Measurements from ENCODE around the gene SPRED2.

SPRED2 gene

GRCh38 chr2:65443509-65444186, 11.2 kb upstream of the SPRED2 start:
- DNase-seq (ENCODE audit: extremely low spot score, insufficient read length, low read depth) (no peak), FAIRE-seq (no peak)

- DNase-seq (ENCODE audit: extremely low spot score, insufficient read length, low read depth) (no peak), FAIRE-seq (no peak)
Measured at GRCh38 chr2:65442420-65443020, 10.1 kb upstream of the SPRED2 start.

- DNase-seq (ENCODE audit: extremely low spot score, insufficient read length, low read depth) (no peak), FAIRE-seq (no peak)
Measured at GRCh38 chr2:65438137-65438899, 5.9 kb upstream of the SPRED2 start.

GRCh38 chr2:65437392-65438135, 5.2 kb upstream of the SPRED2 start:
- DNase-seq (ENCODE audit: extremely low spot score, insufficient read length, low read depth) (no peak), FAIRE-seq (no peak)

- FAIRE-seq (peak; percentile 95), DNase-seq (ENCODE audit: extremely low spot score, insufficient read length, low read depth) (peak; percentile 74)
Measured at GRCh38 chr2:65436824-65437221, 4.4 kb upstream of the SPRED2 start.

- DNase-seq (ENCODE audit: extremely low spot score, insufficient read length, low read depth) (no peak), FAIRE-seq (peak; percentile 62)
Measured at GRCh38 chr2:65436169-65436823, 3.9 kb upstream of the SPRED2 start.

GRCh38 chr2:65435625-65436168, 3.3 kb upstream of the SPRED2 start:
- no peak for FAIRE-seq
- no peak for DNase-seq (ENCODE audit: extremely low spot score, insufficient read length, low read depth)

- FAIRE-seq = no peak
- no peak for DNase-seq (ENCODE audit: extremely low spot score, insufficient read length, low read depth)
Measured at GRCh38 chr2:65434592-65435241, 2.3 kb upstream of the SPRED2 start.

- no peak for DNase-seq (ENCODE audit: extremely low spot score, insufficient read length, low read depth)
- peak; percentile 56 for FAIRE-seq
Measured at GRCh38 chr2:65431421-65432226, 775 bp downstream of the SPRED2 start.

GRCh38 chr2:65430603-65431420, 1.6 kb downstream of the SPRED2 start:
- FAIRE-seq (no peak), DNase-seq (ENCODE audit: extremely low spot score, insufficient read length, low read depth) (no peak)

- FAIRE-seq (no peak), DNase-seq (ENCODE audit: extremely low spot score, insufficient read length, low read depth) (no peak)
Measured at GRCh38 chr2:65429786-65430602, 2.4 kb downstream of the SPRED2 start.

GRCh38 chr2:65427532-65427931, 4.9 kb downstream of the SPRED2 start:
- DNase-seq (ENCODE audit: extremely low spot score, insufficient read length, low read depth) (no peak), FAIRE-seq (no peak)

GRCh38 chr2:65425276-65425675, 7.1 kb downstream of the SPRED2 start:
- FAIRE-seq (no peak), DNase-seq (ENCODE audit: extremely low spot score, insufficient read length, low read depth) (no peak)

- DNase-seq (ENCODE audit: extremely low spot score, insufficient read length, low read depth) (no peak), FAIRE-seq (no peak)
Measured at GRCh38 chr2:65424391-65424790, 8.0 kb downstream of the SPRED2 start.

GRCh38 chr2:65421432-65421748, 11.0 kb downstream of the SPRED2 start:
- DNase-seq (ENCODE audit: extremely low spot score, insufficient read length, low read depth) = no peak
- no peak for FAIRE-seq

- DNase-seq (ENCODE audit: extremely low spot score, insufficient read length, low read depth) (no peak), FAIRE-seq (peak; percentile 81)
Measured at GRCh38 chr2:65420712-65421431, 11.5 kb downstream of the SPRED2 start.

All from GM18507 (cell line).